IMR-90 (cell line): ENCODE data around the gene ATP11A. TPM values are rescaled to one million over a fixed set of nuclear protein-coding genes. Genes with fewer than 3 reads are reported as not detected.

Source experiments
- ATAC-seq: fragments of 200-7000 bp; cut with Tn5 transposase; 2 replicates; pipeline ENCODE4 v1.9.1; 2020; ENCODE audit warnings: low read depth, mild to moderate bottlenecking, moderate library complexity
- BruUV-seq: library from RNA; stranded (reverse); fragments of 400-500 nt; replicated peaks from 2 replicates; lab custom pipeline; 2021; lab: Mats Ljungman, UMichigan
- CTCF ChIA-PET: fragments of 300-600 bp; formaldehyde crosslinking; extraction: SDS; loops from one replicate; lab custom pipeline; 2021; ENCODE audit warnings: antibody characterized with exemption; lab: Yijun Ruan, JAX
- POLR2A ChIA-PET: fragments of 300-600 bp; sonication (Branson Sonifier 250); formaldehyde crosslinking; loops from one replicate; lab custom pipeline; 2022; ENCODE audit warnings: antibody characterized with exemption; ENCODE audit not compliant: unreplicated experiment; lab: Charles Lee
- DNase-seq: peaks from one replicate; pipeline ENCODE4 v3.0.0; 2013
- H2AFZ ChIP-seq: replicated peaks from 2 replicates; pipeline ENCODE3; 2013; ENCODE audit warnings: low read length, mild to moderate bottlenecking; ENCODE audit not compliant: poor library complexity
- H2AK5ac ChIP-seq: 2 replicates; pipeline ENCODE4 v1.6.1; 2013; ENCODE audit warnings: low read depth, low read length, inconsistent platforms
- H2AK9ac ChIP-seq: replicated peaks from 2 replicates; pipeline ENCODE3; 2013; ENCODE audit warnings: mild to moderate bottlenecking, low read depth, low read length, moderate library complexity; ENCODE audit not compliant: poor library complexity
- H2BK120ac ChIP-seq: 2 replicates; pipeline ENCODE4 v1.6.1; 2013; ENCODE audit warnings: low read depth, low read length, inconsistent platforms
- H2BK15ac ChIP-seq: 3 replicates; pipeline ENCODE4 v1.6.1; 2013; ENCODE audit warnings: low read depth, low read length, inconsistent platforms
- H2BK20ac ChIP-seq: 2 replicates; pipeline ENCODE4 v1.6.1; 2013; ENCODE audit warnings: low read depth, mild to moderate bottlenecking, inconsistent platforms, low read length, moderate library complexity
- H2BK5ac ChIP-seq: 2 replicates; pipeline ENCODE4 v1.6.1; 2013; ENCODE audit warnings: mild to moderate bottlenecking, low read depth, low read length, inconsistent platforms; ENCODE audit not compliant: poor library complexity, severe bottlenecking
- H3K14ac ChIP-seq: replicated peaks from 2 replicates; pipeline ENCODE4 v1.6.1; 2013; ENCODE audit warnings: low read depth, low read length, inconsistent platforms
- H3K18ac ChIP-seq: 2 replicates; pipeline ENCODE4 v1.6.1; 2013; ENCODE audit warnings: low read depth, low read length, control low read depth
- H3K23ac ChIP-seq: 2 replicates; pipeline ENCODE4 v1.6.1; 2013; ENCODE audit warnings: low read depth, low read length, inconsistent platforms
- H3K27ac ChIP-seq: 2 replicates; pipeline ENCODE4 v1.5.1; 2013; ENCODE audit warnings: mild to moderate bottlenecking, control low read depth, low read length; ENCODE audit not compliant: insufficient read depth
- H3K27me3 ChIP-seq: 2 replicates; pipeline ENCODE4 v1.6.1; 2013; ENCODE audit warnings: low read length; ENCODE audit not compliant: control insufficient read depth, insufficient read depth
- H3K36me3 ChIP-seq: 2 replicates; pipeline ENCODE4 v1.6.1; 2013; ENCODE audit warnings: low read length, mixed read lengths; ENCODE audit not compliant: control insufficient read depth, insufficient read depth
- H3K4ac ChIP-seq: 2 replicates; pipeline ENCODE4 v1.6.1; 2013; ENCODE audit warnings: low read depth, low read length, inconsistent platforms
- H3K4me1 ChIP-seq: 2 replicates; pipeline ENCODE4 v1.6.1; 2013; ENCODE audit warnings: low read length, mixed read lengths; ENCODE audit not compliant: control insufficient read depth, insufficient read depth
- H3K4me2 ChIP-seq: 2 replicates; pipeline ENCODE4 v1.6.1; 2013; ENCODE audit warnings: low read depth, mild to moderate bottlenecking, control low read depth, low read length, moderate library complexity
- H3K4me3 ChIP-seq: 2 replicates; pipeline ENCODE4 v1.5.1; 2013; ENCODE audit warnings: low read depth, mild to moderate bottlenecking, control low read depth, low read length, moderate library complexity; ENCODE audit not compliant: insufficient read depth
- H3K56ac ChIP-seq: 2 replicates; pipeline ENCODE4 v1.6.1; 2013; ENCODE audit warnings: low read length, inconsistent platforms; ENCODE audit not compliant: insufficient read depth; ENCODE audit errors: extremely low read depth
- H3K79me1 ChIP-seq, 2 experiments: 2 replicates each; pipeline ENCODE4 v1.6.1; 2013; ENCODE audit warnings: low read length in 2 of 2, inconsistent platforms in 1 of 2, low read depth in 1 of 2
- H3K9ac ChIP-seq: 2 replicates; pipeline ENCODE4 v1.6.1; 2013; ENCODE audit warnings: low read depth, low read length, control low read depth
- H3K9me1 ChIP-seq: 2 replicates; pipeline ENCODE4 v1.6.1; 2013; ENCODE audit warnings: low read length, inconsistent platforms; ENCODE audit not compliant: insufficient read depth
- H3K9me3 ChIP-seq: 2 replicates; pipeline ENCODE4 v1.6.1; 2013; ENCODE audit warnings: low read length; ENCODE audit not compliant: control insufficient read depth, insufficient read depth
- H4K20me1 ChIP-seq: 2 replicates; pipeline ENCODE4 v1.6.1; 2013; ENCODE audit warnings: low read length, inconsistent platforms; ENCODE audit not compliant: insufficient read depth
- H4K5ac ChIP-seq: 2 replicates; pipeline ENCODE4 v1.6.1; 2013; ENCODE audit warnings: mild to moderate bottlenecking, low read depth, low read length, control low read depth
- H4K8ac ChIP-seq, 2 experiments: 2 replicates each; pipeline ENCODE4 v1.6.1; 2013; ENCODE audit warnings: low read depth in 2 of 2, low read length in 2 of 2, control low read depth in 1 of 2, inconsistent platforms in 1 of 2
- H4K91ac ChIP-seq: 2 replicates; pipeline ENCODE4 v1.6.1; 2013; ENCODE audit warnings: low read depth, low read length, inconsistent platforms; ENCODE audit not compliant: insufficient read depth
- BHLHE40 ChIP-seq: fragments of 150-350 bp; IDR thresholded peaks from 2 replicates; pipeline ENCODE4 v1.6.1; 2016; ENCODE audit warnings: mild to moderate bottlenecking, low read depth, low read length
- FOS ChIP-seq: fragments of 150-350 bp; IDR thresholded peaks from 2 replicates; pipeline ENCODE4 v1.6.1; 2016; ENCODE audit warnings: low read depth, low read length
- RCOR1 ChIP-seq: IDR thresholded peaks from 2 replicates; pipeline ENCODE4 v1.6.1; 2012; ENCODE audit warnings: mild to moderate bottlenecking, low read length, improper control_type of control experiment; ENCODE audit not compliant: insufficient replicate concordance
- WGBS, 2 experiments: methylation state at CpG; one replicate each; pipeline versions ENCODE4 v1.1.5 to v1.1.7; 2013; ENCODE audit warnings: missing lambda C conversion rate in 2 of 2; ENCODE audit not compliant: insufficient read length in 1 of 2; ENCODE audit errors: extremely low coverage in 2 of 2; 5-methylcytosine and 5-hydroxymethylcytosine counted together
- dilution Hi-C: fragments of 300-500 bp; cut with HindIII; formaldehyde crosslinking; loops from one replicate; pipeline ENCODE4 v1.14.3; 2018; ENCODE audit warnings: low sequenced_read_pairs; ENCODE audit not compliant: unreplicated experiment
- in situ Hi-C: fragments of 300-500 bp; cut with MboI; formaldehyde crosslinking; loops from 3 replicates; pipeline ENCODE4 v1.14.3; 2019; ENCODE audit warnings: low sequenced_read_pairs, inconsistent platforms, mixed read lengths
- intact Hi-C: fragments of 100-400 bp; cut with micrococcal nuclease; formaldehyde crosslinking; loops from 2 replicates; pipeline ENCODE4 v1.10.0; 2022
- polyA plus RNA-seq, 3 experiments: library from polyadenylated mRNA; depleted of rRNA; stranded (reverse); fragments of >200 nt; gene quantifications; 2 replicates each; pipeline ENCODE4 v1.2.3, GENCODE V29; 2012; ENCODE audit warnings: low replicate concordance in 1 of 3
- total RNA-seq: library from RNA; depleted of rRNA; stranded (reverse); fragments of >200 nt; gene quantifications from 2 replicates; pipeline ENCODE4 v1.2.3, GENCODE V29; 2012

ATP11A gene
- total and polyA plus RNA-seq, 2 of the 4 experiments (the other 2 are of a cell fraction) = 8.4 to 12.0 TPM

GRCh38 chr13:112806739-112807652, 117.2 kb downstream of the ATP11A start:
- Histone ChIP-seq H3K4me1 (peaks cover 2% of the 10 kb centered on the region; the same call in 1 of the 2 replicates), H2AK9ac (no peak overlapping the region), H2BK120ac (no peak overlapping the region), H3K4me3 (no peak overlapping the region), H3K4ac (no peak overlapping the region), H3K9me1 (peaks cover 4% of the 10 kb centered on the region; the same call in 1 of the 2 replicates), H3K9me3 (no peaks in the 10 kb centered on the region), H3K14ac (no peak overlapping the region), H2AFZ (no peak overlapping the region), H2BK20ac (no peak overlapping the region), H2BK5ac (no peak overlapping the region), H3K9ac (no peak overlapping the region), H4K91ac (no peak overlapping the region), H4K8ac (no peak overlapping the region), H3K18ac (no peak overlapping the region), H3K56ac (no peak overlapping the region), H3K36me3 (peaks cover 8% of the 10 kb centered on the region; the same call in 1 of the 2 replicates), H3K4me2 (no peak overlapping the region), H3K27ac (no peak overlapping the region), H3K27me3 (no peaks in the 10 kb centered on the region), H4K5ac (no peak overlapping the region), H3K23ac (peak overlapping the region; percentile 47; the same call in 1 of the 2 replicates), H2BK15ac (no peak overlapping the region), H4K20me1 (no peaks in the 10 kb centered on the region), H2AK5ac (no peak overlapping the region), H3K79me1 (no peaks in the 10 kb centered on the region)
- no TSS peak for BruUV-seq
- POLR2A ChIA-PET = no interaction called here
- 78% methylated on average over 25 of the region's 36 CpGs; no CpG with 5 or more reads in 1 of the 2 experiments for WGBS, 2 experiments
- intact Hi-C loops (no loop called here), dilution Hi-C loops (no loop called here), in situ Hi-C loops (no loop called here)
- DNase-seq = peak; percentile 47
- ATAC-seq = no peak
- TF ChIP-seq RCOR1 = no peak
- TF ChIP-seq BHLHE40 = 0 out of 2 replicates have a peak, but pooled peaks have one; percentile 4
- TF ChIP-seq FOS = peak; percentile 46; the same call in 1 of the 2 replicates
- CTCF ChIA-PET = no interaction called here
